ENCODE data around the gene PAEP. TPM values are rescaled to one million over a fixed set of nuclear protein-coding genes. Genes with fewer than 3 reads are reported as not detected.

Gene PAEP
- total and polyA plus RNA-seq, 7 donors = not detected

DNA sequence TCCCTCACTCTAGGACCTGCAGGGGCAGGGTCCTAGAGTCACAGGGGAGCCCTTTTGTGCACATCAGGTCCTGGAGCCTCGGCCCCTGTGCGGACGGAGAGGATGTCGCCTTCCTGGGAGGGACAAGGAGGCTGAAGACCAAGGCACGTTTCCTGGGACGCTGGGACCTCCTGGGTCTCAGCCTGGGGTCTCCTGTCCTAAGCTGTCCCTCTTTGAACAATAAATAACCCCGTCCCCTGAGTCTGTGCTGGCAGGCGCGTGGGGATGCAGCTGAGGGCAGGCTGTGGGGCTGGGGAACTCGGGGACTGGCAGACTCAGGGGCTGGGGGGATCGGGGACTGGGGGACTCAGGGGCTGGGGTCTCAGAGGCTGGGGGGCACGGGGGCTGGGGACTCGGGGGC is 31.1 kb downstream of the PAEP start:
- no peaks in the 10 kb centered on the region for H3K4me1 ChIP-seq
- WGBS, 3 donors = 70 to 77% (median 72%) methylated on average over 11 to 13 of the region's 13 CpGs
- no peaks in the 10 kb centered on the region for H3K36me3 ChIP-seq (ENCODE audit: insufficient read depth in 1 of 2, low read depth in 1 of 2)
- no peaks in the 10 kb centered on the region for H3K9me3 ChIP-seq
- no peak overlapping the region for H3K27ac ChIP-seq
- peak in 1 of 2 donors; percentile 39 for DNase-seq
- intact Hi-C loops (cut with DNase I) = no loop called here
- peaks cover 0 to 38% (median 5%) of the 10 kb centered on the region in 3 donors for H3K27me3 ChIP-seq (ENCODE audit: insufficient read depth in 3 of 3, low read length in 2 of 3)
- no peak for TF ChIP-seq CTCF (IDR thresholded peaks at IDR 0.05)
- no peak for ATAC-seq
- H3K4me3 ChIP-seq = no peak overlapping the region

- Histone ChIP-seq H3K4me3 (no peak overlapping the region), H3K4me1 (no peaks in the 10 kb centered on the region), H3K36me3 (ENCODE audit: insufficient read depth in 1 of 2, low read depth in 1 of 2) (no peaks in the 10 kb centered on the region), H3K9me3 (no peaks in the 10 kb centered on the region), H3K27me3 (ENCODE audit: insufficient read depth in 3 of 3, low read length in 2 of 3) (peaks cover 0 to 44% (median 0%) of the 10 kb centered on the region in 3 donors), H3K27ac (no peak overlapping the region)
- ATAC-seq (no peak), DNase-seq (no peak)
- no peak for TF ChIP-seq CTCF (IDR thresholded peaks at IDR 0.05)
- intact Hi-C loops (cut with DNase I) = no loop called here
- 75 to 84% (median 76%) methylated on average over 2 of the region's 2 CpGs for WGBS, 3 donors
These were observed 34.7 kb downstream of the PAEP start for GRCh38 chr9:135596211-135596610.

DNA sequence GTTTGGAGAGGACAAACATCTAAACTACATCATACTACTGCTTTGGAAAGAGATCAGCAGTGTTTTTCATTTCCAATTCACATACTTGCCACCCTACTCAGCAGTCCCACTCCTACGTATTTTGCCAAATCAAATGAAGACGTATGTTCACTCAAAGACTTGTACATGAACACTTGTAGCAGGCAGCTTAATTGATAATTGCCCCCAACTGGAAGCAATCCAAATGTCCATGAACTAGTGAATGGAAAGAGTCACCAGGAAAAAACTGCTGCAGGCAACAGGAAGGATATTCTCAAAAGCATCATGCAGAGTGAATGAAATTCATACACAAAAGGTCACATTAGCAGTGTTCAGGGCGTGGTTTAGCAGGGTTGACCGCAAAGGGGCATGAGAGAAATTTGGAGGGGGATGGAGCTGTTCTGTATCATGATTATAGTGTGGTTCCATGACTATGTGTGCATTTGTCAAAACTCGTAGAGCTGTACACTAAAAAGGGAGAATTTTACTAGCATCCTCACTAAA is 38.8 kb downstream of the PAEP start:
- DNase-seq (no peak), ATAC-seq (no peak)
- TF ChIP-seq CTCF (IDR thresholded peaks at IDR 0.05) = no peak
- no peak overlapping the region for H3K27ac ChIP-seq
- H3K4me3 ChIP-seq = no peak overlapping the region
- peaks cover 0 to 46% (median 0%) of the 10 kb centered on the region in 3 donors for H3K27me3 ChIP-seq (ENCODE audit: insufficient read depth in 3 of 3, low read length in 2 of 3)
- intact Hi-C loops (cut with DNase I) = loop anchor here (5.0 to 10.0 kb wide), 3 partner anchors 524 to 684 kb away; no protein-coding TSS in a partner anchor
- WGBS, 3 donors = 61 to 71% (median 62%) methylated on average over 5 of the region's 5 CpGs
- H3K9me3 ChIP-seq = no peaks in the 10 kb centered on the region
- H3K36me3 ChIP-seq (ENCODE audit: insufficient read depth in 1 of 2, low read depth in 1 of 2) = no peaks in the 10 kb centered on the region
- no peaks in the 10 kb centered on the region for H3K4me1 ChIP-seq

DNA sequence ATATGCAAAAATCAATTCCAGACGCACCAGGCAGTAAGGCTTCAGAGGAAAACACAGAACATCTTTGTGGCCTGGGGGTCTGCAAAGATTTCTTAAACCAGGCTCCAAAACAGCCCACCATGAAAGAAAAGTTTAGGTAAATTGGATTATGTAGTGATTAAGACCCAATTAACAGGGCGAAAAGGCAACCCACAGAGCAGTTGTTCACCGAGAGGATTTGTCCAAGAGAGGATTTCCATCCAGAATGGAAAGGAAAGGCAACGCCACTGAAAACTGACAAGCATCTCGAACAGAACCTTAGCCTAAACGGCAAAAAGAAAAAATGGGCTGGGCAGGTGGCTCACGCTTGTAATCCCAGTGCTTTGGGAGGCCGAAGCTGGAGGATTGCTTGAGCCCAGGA is 40.4 kb downstream of the PAEP start:
- Histone ChIP-seq H3K27me3 (ENCODE audit: insufficient read depth in 3 of 3, low read length in 2 of 3) (peaks cover 0 to 45% (median 0%) of the 10 kb centered on the region in 3 donors), H3K4me1 (no peaks in the 10 kb centered on the region), H3K4me3 (no peak overlapping the region), H3K36me3 (ENCODE audit: insufficient read depth in 1 of 2, low read depth in 1 of 2) (no peaks in the 10 kb centered on the region), H3K27ac (no peak overlapping the region), H3K9me3 (no peaks in the 10 kb centered on the region)
- intact Hi-C loops (cut with DNase I) = loop anchor here (5.0 to 10.0 kb wide), 3 partner anchors 523 to 683 kb away; no protein-coding TSS in a partner anchor
- 80 to 85% (median 82%) methylated on average over 8 of the region's 8 CpGs for WGBS, 3 donors
- DNase-seq (no peak), ATAC-seq (no peak)
- no peak for TF ChIP-seq CTCF (IDR thresholded peaks at IDR 0.05)

Measured in psoas muscle (tissue), 8 donors.